Measurements from ENCODE around the gene ELFN2. TPM values are rescaled to one million over a fixed set of nuclear protein-coding genes. Genes with fewer than 3 reads are reported as not detected.

The ELFN2 gene
- total RNA-seq, 1 donor from 2014 or later: 0.36 TPM

DNA sequence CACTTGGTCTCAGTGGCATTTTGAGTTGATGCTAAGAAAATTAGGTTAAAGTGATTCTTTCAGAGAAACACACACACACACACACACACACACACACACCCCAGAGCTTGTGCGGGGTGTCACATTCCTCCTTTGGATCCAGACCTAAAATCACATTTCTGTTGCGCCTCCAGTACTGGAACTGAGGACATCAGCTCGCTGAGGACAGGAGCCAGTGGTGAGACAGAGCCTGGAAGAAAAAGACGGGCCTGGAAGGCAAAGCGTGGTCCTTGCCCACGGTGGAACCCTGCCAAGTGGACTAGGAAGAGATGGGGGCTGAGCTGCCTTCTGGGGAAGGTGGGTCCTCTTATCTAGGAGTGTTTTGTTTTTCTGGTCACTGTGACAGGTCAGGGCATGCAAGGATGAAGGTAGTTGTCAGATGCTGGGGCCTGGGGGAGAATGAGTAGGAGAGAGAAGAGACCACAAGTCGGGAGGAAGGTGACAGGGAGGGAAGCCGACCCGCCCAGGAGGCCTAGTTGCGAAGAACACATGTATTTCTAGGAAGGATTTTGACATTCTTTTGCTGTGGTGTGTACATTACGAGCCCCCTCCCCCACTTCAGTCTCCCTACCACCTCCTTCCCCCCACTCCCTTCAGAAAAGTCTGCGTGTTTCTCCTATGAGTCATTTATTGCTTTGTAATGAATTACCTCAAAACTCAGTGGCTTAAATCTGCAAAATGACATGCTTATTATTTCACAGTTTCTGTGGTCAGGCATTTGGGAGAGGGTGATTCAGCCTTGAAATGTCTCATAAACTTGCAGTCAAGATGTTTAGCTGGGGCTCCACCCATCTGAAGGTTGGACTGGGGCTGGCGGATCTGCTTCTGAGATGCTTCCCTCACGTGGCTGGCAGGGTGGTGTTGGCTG is 4.8 kb upstream of the ELFN2 start:
- no peak for TF ChIP-seq CTCF (IDR thresholded peaks at IDR 0.05; ENCODE audit: unreplicated experiment)
- Mint-ChIP-seq H3K9me3 (ENCODE audit: low read depth) (no peaks in the 10 kb centered on the region), H3K36me3 (ENCODE audit: insufficient read depth) (no peaks in the 10 kb centered on the region), H3K4me1 (ENCODE audit: low read depth) (peaks cover 6% of the 10 kb centered on the region), H3K27ac (peak overlapping the region; percentile 18), H3K4me3 (ENCODE audit: low read depth) (no peak overlapping the region), H3K27me3 (peaks cover 42% of the 10 kb centered on the region)
- DNase-seq (ENCODE audit: low spot score, unreplicated experiment): no peak

DNA sequence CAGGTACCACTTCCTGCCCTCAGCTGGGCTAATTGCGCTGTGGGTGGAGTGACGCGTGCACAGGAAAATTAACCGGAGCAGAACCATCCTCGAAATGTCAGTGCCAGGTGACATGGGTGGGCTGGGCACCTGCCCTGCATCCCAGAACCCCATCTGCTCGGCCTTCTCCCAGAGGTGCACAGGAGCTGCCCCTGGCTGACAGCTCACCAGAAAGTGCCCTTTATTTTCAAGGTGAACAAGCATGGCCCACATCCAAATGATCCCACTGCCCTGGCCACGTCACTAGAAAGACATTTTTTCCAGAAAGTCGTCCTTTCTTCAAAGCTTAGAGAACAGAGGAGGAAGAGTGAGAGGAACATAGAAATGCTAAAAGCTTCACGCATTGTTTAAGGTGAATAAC is 4.1 kb upstream of the ELFN2 start:
- peaks cover 47% of the 10 kb centered on the region for H3K27me3 Mint-ChIP-seq
- no peak for TF ChIP-seq CTCF (IDR thresholded peaks at IDR 0.05; ENCODE audit: unreplicated experiment)
- DNase-seq (ENCODE audit: low spot score, unreplicated experiment): no peak
- no peak overlapping the region for H3K27ac Mint-ChIP-seq
- H3K9me3 Mint-ChIP-seq (ENCODE audit: low read depth): no peaks in the 10 kb centered on the region
- peaks cover 6% of the 10 kb centered on the region for H3K4me1 Mint-ChIP-seq (ENCODE audit: low read depth)
- H3K4me3 Mint-ChIP-seq (ENCODE audit: low read depth): no peak overlapping the region
- no peaks in the 10 kb centered on the region for H3K36me3 Mint-ChIP-seq (ENCODE audit: insufficient read depth)

DNA sequence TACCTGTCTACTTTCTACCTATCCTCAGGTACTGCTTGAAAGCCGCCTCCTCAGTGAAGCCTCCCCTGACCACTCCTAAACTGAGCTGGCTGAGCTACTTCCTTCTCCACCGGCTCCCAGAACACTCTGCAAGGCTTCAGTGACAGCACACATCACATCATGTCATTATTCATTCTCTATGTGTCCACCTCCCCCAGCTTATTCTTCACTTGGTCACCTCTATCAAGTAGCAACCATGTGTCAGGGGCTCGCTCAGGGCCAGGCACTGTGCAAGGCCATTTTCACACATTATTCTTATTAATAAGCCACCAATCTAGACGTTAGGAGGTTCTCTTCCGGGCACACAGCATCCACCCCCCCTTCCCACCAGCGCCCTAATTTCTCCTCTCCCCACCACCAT is 3.7 kb upstream of the ELFN2 start:
- Mint-ChIP-seq H3K27ac (no peak overlapping the region), H3K36me3 (ENCODE audit: insufficient read depth) (no peaks in the 10 kb centered on the region), H3K4me1 (ENCODE audit: low read depth) (peaks cover 9% of the 10 kb centered on the region), H3K27me3 (peaks cover 51% of the 10 kb centered on the region), H3K9me3 (ENCODE audit: low read depth) (no peaks in the 10 kb centered on the region), H3K4me3 (ENCODE audit: low read depth) (no peak overlapping the region)
- no peak for DNase-seq (ENCODE audit: low spot score, unreplicated experiment)
- TF ChIP-seq CTCF (IDR thresholded peaks at IDR 0.05; ENCODE audit: unreplicated experiment): no peak

DNA sequence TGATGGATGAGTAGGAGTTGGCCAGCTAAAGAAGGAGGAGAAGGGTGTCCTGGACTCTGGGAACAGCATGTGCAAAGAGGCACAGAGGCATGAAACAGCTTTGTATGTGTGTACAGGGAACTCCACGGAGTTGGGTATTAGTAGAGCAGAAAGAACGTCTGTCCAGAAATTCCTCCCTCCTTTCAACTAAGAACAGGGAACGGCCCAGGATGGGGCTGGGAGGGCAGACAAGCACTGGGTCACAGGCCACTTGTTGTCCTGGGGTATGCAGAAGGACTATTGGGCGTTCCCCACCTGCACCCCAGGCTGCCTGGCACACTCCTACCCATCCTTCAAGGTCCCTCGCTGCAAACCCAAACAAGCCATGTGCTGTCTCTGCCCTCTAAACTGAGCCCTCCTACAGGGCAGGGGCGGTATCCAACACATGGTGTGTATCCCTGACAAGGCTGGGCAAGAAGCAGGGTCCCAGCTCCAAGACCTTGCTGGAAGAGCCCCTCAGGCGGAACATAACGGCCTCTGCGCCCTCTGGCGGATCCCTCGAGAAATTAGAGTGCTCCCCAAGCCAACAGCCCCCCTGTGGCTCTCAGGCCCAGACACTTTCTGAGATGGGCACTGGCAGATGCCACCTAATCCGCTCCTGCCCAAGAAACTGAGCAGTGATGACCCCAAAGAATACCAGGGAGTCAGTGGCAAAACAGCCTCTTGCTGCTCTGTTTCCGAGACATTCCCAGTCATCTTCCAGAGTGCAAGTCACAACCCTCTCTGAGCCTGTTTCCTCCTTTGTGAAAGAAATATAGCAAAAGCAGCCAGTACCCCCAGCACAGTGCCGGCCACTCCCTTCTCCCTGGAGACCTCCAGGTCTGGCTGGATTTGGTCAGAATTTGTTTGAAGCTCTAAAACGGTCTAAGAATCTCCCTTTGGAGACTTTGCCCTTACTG is 1.6 kb upstream of the ELFN2 start:
- Mint-ChIP-seq H3K27me3 (peaks cover 65% of the 10 kb centered on the region), H3K9me3 (ENCODE audit: low read depth) (no peaks in the 10 kb centered on the region), H3K4me3 (ENCODE audit: low read depth) (peak overlapping the region; percentile 9), H3K27ac (no peak overlapping the region), H3K36me3 (ENCODE audit: insufficient read depth) (no peaks in the 10 kb centered on the region), H3K4me1 (ENCODE audit: low read depth) (peaks cover 10% of the 10 kb centered on the region)
- TF ChIP-seq CTCF (IDR thresholded peaks at IDR 0.05; ENCODE audit: unreplicated experiment): peak; percentile 82
- DNase-seq (ENCODE audit: low spot score, unreplicated experiment): peak; percentile 66

All from progenitor cell of endocrine pancreas (in vitro differentiated cells).